ENCODE results near the gene HDAC11. TPM values are rescaled to one million over a fixed set of nuclear protein-coding genes. Genes with fewer than 3 reads are reported as not detected.
A peak's percentile ranks its signal among the peaks of the same experiment; 100 is the strongest.

The HDAC11 gene
- total and polyA plus RNA-seq, 2 of the 13 experiments (the other 11 are each of a cell fraction or from before 2014, with no cell fraction given) = 13.7 to 33.1 TPM

DNA sequence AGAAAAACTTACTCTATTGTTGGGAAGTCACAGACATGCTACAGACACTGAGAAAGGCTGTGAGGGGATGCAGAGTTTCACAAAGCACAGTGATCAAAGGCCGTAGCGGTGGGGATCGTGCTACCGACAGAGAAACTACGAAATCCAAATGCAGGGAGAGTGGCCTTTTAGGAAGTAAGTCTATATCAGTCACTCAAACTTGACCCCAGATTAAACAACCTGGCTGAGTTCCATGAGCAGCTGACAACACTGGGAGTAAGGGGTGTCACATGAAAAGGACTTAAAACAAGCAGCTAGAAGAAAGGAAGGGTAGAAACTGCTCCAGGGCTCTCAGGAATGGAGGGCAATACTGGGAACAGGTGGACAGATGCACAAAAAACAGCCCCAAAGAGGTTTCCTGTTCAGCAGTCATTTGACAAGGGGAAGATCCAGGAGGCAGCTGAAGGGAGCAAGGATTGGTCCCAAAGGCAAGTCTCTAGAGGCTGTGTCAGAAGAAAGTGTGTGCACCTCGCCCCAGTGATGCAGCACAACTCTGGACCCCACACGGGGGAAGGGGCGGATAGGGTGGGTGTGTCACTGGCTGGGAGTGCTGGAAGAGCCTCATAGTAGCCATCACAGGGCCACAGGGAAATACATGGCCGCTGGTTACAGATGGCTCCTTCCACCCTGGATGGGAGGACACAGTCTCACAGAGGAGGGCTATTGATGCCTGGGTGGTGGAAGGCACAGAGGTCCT is 20.3 kb upstream of the HDAC11 start (continued):
- TF ChIP-seq, protein P1, sequence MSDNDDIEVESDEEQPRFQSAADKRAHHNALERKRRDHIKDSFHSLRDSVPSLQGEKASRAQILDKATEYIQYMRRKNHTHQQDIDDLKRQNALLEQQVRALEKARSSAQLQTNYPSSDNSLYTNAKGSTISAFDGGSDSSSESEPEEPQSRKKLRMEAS (IDR thresholded peaks at IDR 0.05) = peak; percentile 31; the same call in 1 of the 2 replicates
- TF ChIP-seq, protein P2, sequence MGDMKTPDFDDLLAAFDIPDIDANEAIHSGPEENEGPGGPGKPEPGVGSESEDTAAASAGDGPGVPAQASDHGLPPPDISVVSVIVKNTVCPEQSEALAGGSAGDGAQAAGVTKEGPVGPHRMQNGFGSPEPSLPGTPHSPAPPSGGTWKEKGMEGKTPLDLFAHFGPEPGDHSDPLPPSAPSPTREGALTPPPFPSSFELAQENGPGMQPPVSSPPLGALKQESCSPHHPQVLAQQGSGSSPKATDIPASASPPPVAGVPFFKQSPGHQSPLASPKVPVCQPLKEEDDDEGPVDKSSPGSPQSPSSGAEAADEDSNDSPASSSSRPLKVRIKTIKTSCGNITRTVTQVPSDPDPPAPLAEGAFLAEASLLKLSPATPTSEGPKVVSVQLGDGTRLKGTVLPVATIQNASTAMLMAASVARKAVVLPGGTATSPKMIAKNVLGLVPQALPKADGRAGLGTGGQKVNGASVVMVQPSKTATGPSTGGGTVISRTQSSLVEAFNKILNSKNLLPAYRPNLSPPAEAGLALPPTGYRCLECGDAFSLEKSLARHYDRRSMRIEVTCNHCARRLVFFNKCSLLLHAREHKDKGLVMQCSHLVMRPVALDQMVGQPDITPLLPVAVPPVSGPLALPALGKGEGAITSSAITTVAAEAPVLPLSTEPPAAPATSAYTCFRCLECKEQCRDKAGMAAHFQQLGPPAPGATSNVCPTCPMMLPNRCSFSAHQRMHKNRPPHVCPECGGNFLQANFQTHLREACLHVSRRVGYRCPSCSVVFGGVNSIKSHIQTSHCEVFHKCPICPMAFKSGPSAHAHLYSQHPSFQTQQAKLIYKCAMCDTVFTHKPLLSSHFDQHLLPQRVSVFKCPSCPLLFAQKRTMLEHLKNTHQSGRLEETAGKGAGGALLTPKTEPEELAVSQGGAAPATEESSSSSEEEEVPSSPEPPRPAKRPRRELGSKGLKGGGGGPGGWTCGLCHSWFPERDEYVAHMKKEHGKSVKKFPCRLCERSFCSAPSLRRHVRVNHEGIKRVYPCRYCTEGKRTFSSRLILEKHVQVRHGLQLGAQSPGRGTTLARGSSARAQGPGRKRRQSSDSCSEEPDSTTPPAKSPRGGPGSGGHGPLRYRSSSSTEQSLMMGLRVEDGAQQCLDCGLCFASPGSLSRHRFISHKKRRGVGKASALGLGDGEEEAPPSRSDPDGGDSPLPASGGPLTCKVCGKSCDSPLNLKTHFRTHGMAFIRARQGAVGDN (CRISPR knock-in tag; IDR thresholded peaks at IDR 0.05) = peak; percentile 19
- no peak for TF ChIP-seq FIP1L1 (IDR thresholded peaks at IDR 0.05; ENCODE audit: borderline replicate concordance, insufficient read depth, low read depth, low read length)
- TF ChIP-seq, protein P3, sequence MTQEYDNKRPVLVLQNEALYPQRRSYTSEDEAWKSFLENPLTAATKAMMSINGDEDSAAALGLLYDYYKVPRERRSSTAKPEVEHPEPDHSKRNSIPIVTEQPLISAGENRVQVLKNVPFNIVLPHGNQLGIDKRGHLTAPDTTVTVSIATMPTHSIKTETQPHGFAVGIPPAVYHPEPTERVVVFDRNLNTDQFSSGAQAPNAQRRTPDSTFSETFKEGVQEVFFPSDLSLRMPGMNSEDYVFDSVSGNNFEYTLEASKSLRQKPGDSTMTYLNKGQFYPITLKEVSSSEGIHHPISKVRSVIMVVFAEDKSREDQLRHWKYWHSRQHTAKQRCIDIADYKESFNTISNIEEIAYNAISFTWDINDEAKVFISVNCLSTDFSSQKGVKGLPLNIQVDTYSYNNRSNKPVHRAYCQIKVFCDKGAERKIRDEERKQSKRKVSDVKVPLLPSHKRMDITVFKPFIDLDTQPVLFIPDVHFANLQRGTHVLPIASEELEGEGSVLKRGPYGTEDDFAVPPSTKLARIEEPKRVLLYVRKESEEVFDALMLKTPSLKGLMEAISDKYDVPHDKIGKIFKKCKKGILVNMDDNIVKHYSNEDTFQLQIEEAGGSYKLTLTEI (CRISPR knock-in tag; conservative IDR thresholded peaks at IDR 0.05) = no peak
- no peak for TF ChIP-seq ZFP36L1 (CRISPR knock-in tag; IDR thresholded peaks at IDR 0.05)
- TF ChIP-seq POGZ (CRISPR knock-in tag; IDR thresholded peaks at IDR 0.05) = no peak
- 0 out of 2 replicates have a peak, but pooled peaks have one; percentile 24 for TF ChIP-seq RARA (CRISPR knock-in tag; IDR thresholded peaks at IDR 0.05)
- TF ChIP-seq, protein P4, sequence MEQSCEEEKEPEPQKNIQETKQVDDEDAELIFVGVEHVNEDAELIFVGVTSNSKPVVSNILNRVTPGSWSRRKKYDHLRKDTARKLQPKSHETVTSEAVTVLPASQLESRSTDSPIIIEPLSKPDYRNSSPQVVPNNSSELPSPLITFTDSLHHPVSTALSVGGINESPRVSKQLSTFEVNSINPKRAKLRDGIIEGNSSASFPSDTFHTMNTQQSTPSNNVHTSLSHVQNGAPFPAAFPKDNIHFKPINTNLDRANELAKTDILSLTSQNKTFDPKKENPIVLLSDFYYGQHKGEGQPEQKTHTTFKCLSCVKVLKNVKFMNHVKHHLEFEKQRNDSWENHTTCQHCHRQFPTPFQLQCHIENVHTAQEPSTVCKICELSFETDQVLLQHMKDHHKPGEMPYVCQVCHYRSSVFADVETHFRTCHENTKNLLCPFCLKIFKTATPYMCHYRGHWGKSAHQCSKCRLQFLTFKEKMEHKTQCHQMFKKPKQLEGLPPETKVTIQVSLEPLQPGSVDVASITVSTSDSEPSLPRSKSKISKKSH (CRISPR knock-in tag; IDR thresholded peaks at IDR 0.05; ENCODE audit: borderline replicate concordance) = no peak
- peak; percentile 38; the same call in 1 of the 2 replicates for TF ChIP-seq ZNF605 (CRISPR knock-in tag; IDR thresholded peaks at IDR 0.05)
- TF ChIP-seq ZFP82 (CRISPR knock-in tag; IDR thresholded peaks at IDR 0.05; ENCODE audit: borderline replicate concordance) = no peak
- no peak for TF ChIP-seq AGO2 (optimal IDR thresholded peaks at IDR 0.05; ENCODE audit: low read depth, low read length)
- no peak for TF ChIP-seq FOXK1 (CRISPR knock-in tag; IDR thresholded peaks at IDR 0.05; ENCODE audit: borderline replicate concordance, low read depth)
- TF ChIP-seq, protein P5, sequence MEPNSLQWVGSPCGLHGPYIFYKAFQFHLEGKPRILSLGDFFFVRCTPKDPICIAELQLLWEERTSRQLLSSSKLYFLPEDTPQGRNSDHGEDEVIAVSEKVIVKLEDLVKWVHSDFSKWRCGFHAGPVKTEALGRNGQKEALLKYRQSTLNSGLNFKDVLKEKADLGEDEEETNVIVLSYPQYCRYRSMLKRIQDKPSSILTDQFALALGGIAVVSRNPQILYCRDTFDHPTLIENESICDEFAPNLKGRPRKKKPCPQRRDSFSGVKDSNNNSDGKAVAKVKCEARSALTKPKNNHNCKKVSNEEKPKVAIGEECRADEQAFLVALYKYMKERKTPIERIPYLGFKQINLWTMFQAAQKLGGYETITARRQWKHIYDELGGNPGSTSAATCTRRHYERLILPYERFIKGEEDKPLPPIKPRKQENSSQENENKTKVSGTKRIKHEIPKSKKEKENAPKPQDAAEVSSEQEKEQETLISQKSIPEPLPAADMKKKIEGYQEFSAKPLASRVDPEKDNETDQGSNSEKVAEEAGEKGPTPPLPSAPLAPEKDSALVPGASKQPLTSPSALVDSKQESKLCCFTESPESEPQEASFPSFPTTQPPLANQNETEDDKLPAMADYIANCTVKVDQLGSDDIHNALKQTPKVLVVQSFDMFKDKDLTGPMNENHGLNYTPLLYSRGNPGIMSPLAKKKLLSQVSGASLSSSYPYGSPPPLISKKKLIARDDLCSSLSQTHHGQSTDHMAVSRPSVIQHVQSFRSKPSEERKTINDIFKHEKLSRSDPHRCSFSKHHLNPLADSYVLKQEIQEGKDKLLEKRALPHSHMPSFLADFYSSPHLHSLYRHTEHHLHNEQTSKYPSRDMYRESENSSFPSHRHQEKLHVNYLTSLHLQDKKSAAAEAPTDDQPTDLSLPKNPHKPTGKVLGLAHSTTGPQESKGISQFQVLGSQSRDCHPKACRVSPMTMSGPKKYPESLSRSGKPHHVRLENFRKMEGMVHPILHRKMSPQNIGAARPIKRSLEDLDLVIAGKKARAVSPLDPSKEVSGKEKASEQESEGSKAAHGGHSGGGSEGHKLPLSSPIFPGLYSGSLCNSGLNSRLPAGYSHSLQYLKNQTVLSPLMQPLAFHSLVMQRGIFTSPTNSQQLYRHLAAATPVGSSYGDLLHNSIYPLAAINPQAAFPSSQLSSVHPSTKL (CRISPR knock-in tag; IDR thresholded peaks at IDR 0.05) = no peak
- TF ChIP-seq, protein P6, sequence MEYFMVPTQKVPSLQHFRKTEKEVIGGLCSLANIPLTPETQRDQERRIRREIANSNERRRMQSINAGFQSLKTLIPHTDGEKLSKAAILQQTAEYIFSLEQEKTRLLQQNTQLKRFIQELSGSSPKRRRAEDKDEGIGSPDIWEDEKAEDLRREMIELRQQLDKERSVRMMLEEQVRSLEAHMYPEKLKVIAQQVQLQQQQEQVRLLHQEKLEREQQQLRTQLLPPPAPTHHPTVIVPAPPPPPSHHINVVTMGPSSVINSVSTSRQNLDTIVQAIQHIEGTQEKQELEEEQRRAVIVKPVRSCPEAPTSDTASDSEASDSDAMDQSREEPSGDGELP (IDR thresholded peaks at IDR 0.05; ENCODE audit: borderline replicate concordance, low read depth) = peak; percentile 33; the same call in 1 of the 2 replicates
- no peak for TF ChIP-seq BRD4 (CRISPR knock-in tag; IDR thresholded peaks at IDR 0.05)

Data from HepG2 (cell line).